ENCODE measurements around the gene OSBPL10. TPM values are rescaled to one million over a fixed set of nuclear protein-coding genes. Genes with fewer than 3 reads are reported as not detected.

The OSBPL10 gene
- total and polyA plus RNA-seq, 2 of the 4 experiments (the other 2 are of a cell fraction): 9.5 to 10.1 TPM

GRCh38 chr3:31729573-31729972, 251.5 kb downstream of the OSBPL10 start:
- Histone ChIP-seq H3K18ac (ENCODE audit: low read depth, low read length) (no peak overlapping the region), H3K56ac (ENCODE audit: extremely low read depth, insufficient read depth, low read length) (no peak overlapping the region), H2BK120ac (ENCODE audit: low read depth, low read length) (no peak overlapping the region), H2AFZ (replicated peaks; ENCODE audit: low read length, poor library complexity) (peak overlapping the region; percentile 14), H4K20me1 (ENCODE audit: insufficient read depth, low read length) (no peaks in the 10 kb centered on the region), H3K9ac (ENCODE audit: low read depth, low read length) (no peak overlapping the region), H3K23ac (ENCODE audit: low read depth, low read length) (no peak overlapping the region), H3K27me3 (ENCODE audit: control insufficient read depth, insufficient read depth, low read length) (no peaks in the 10 kb centered on the region), H3K36me3 (ENCODE audit: control insufficient read depth, insufficient read depth, low read length) (no peaks in the 10 kb centered on the region), H2BK20ac (ENCODE audit: low read depth, low read length) (no peak overlapping the region), H3K79me1 (ENCODE audit: low read depth in 1 of 2, low read length in 2 of 2) (no peaks in the 10 kb centered on the region), H3K14ac (replicated peaks; ENCODE audit: low read depth, low read length) (no peak overlapping the region), H3K4me3 (ENCODE audit: insufficient read depth, low read depth, low read length) (no peak overlapping the region), H3K4ac (ENCODE audit: low read depth, low read length) (no peak overlapping the region), H3K4me2 (ENCODE audit: low read depth, low read length) (no peak overlapping the region), H3K27ac (ENCODE audit: insufficient read depth, low read length) (no peak overlapping the region), H2BK15ac (ENCODE audit: low read depth, low read length) (no peak overlapping the region), H2AK5ac (ENCODE audit: low read depth, low read length) (no peak overlapping the region), H3K4me1 (ENCODE audit: control insufficient read depth, insufficient read depth, low read length) (0 out of 2 replicates have a peak, but pooled peaks cover 3% of the 10 kb centered on the region), H3K9me1 (ENCODE audit: insufficient read depth, low read length) (no peaks in the 10 kb centered on the region), H4K91ac (ENCODE audit: insufficient read depth, low read depth, low read length) (no peak overlapping the region), H4K5ac (ENCODE audit: low read depth, low read length) (no peak overlapping the region), H4K8ac (ENCODE audit: low read depth in 2 of 2, low read length in 2 of 2) (no peak overlapping the region), H2AK9ac (replicated peaks; ENCODE audit: low read depth, low read length, poor library complexity) (no peak overlapping the region), H2BK5ac (ENCODE audit: low read depth, low read length, poor library complexity, severe bottlenecking) (no peak overlapping the region), H3K9me3 (ENCODE audit: control insufficient read depth, insufficient read depth, low read length) (no peaks in the 10 kb centered on the region)
- intact Hi-C loops (cut with micrococcal nuclease): no loop called here
- dilution Hi-C loops (cut with HindIII; ENCODE audit: low sequenced_read_pairs, unreplicated experiment): no loop called here
- WGBS, 2 experiments (ENCODE audit: extremely low coverage in 2 of 2, insufficient read length in 1 of 2): no CpG with 5 or more reads among the region's 8 CpGs
- DNase-seq (no peak), ATAC-seq (ENCODE audit: low read depth) (no peak)
- no peak for TF ChIP-seq CEBPB (IDR thresholded peaks at IDR 0.05; ENCODE audit: low read depth, low read length)
- no peak for TF ChIP-seq POLR2A (IDR thresholded peaks at IDR 0.05; ENCODE audit: low read depth, low read length)
- no peak for TF ChIP-seq CHD1 (IDR thresholded peaks at IDR 0.05; ENCODE audit: low read depth, low read length)
- TF ChIP-seq, protein P1, sequence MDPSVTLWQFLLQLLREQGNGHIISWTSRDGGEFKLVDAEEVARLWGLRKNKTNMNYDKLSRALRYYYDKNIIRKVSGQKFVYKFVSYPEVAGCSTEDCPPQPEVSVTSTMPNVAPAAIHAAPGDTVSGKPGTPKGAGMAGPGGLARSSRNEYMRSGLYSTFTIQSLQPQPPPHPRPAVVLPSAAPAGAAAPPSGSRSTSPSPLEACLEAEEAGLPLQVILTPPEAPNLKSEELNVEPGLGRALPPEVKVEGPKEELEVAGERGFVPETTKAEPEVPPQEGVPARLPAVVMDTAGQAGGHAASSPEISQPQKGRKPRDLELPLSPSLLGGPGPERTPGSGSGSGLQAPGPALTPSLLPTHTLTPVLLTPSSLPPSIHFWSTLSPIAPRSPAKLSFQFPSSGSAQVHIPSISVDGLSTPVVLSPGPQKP (IDR thresholded peaks at IDR 0.05; ENCODE audit: borderline replicate concordance, low read depth, low read length): no peak
- TF ChIP-seq NFE2L2 (IDR thresholded peaks at IDR 0.05; ENCODE audit: low read depth, low read length): no peak
- TF ChIP-seq RAD21 (IDR thresholded peaks at IDR 0.05; ENCODE audit: low read length): no peak
- no peak for TF ChIP-seq MAZ (IDR thresholded peaks at IDR 0.05; ENCODE audit: borderline replicate concordance, low read depth, low read length)
- no peak for TF ChIP-seq FOS (IDR thresholded peaks at IDR 0.05; ENCODE audit: low read depth, low read length)
- no peak for TF ChIP-seq RCOR1 (IDR thresholded peaks at IDR 0.05; ENCODE audit: insufficient replicate concordance, low read length)
- no TSS peak for BruUV-seq (replicated peaks)
- in situ Hi-C loops (cut with MboI; ENCODE audit: low sequenced_read_pairs): no loop called here
- ChIA-PET CTCF (no interaction called here), POLR2A (ENCODE audit: unreplicated experiment) (no interaction called here)
